WTC11 (cell line): ENCODE data around the gene FRMD6. TPM values are rescaled to one million over a fixed set of nuclear protein-coding genes. Genes with fewer than 3 reads are reported as not detected.

Experiments
- ATAC-seq: fragments of 200-7000 bp; cut with Tn5 transposase; 2 replicates; pipeline ENCODE4 v1.10.0; 2021; ENCODE audit warnings: mild to moderate bottlenecking, moderate library complexity
- CTCF ChIA-PET: fragments of 300-600 bp; sonication (Branson Sonifier 250); formaldehyde crosslinking; loops from one replicate; lab custom pipeline; 2021; ENCODE audit warnings: antibody characterized with exemption; lab: Charles Lee
- POLR2A ChIA-PET: fragments of 350-600 bp; sonication (Branson Sonifier 250); formaldehyde crosslinking; loops from one replicate; lab custom pipeline; 2021; ENCODE audit warnings: antibody characterized with exemption; lab: Charles Lee
- DNase-seq: peaks from one replicate; pipeline ENCODE4 v3.0.0; 2021; ENCODE audit warnings: low spot score
- H3K27ac Mint-ChIP-seq: 2 replicates; pipeline ENCODE4 v1.8.0; 2021; ENCODE audit warnings: mixed read lengths
- H3K27me3 Mint-ChIP-seq: 2 replicates; pipeline ENCODE4 v1.8.0; 2021; ENCODE audit warnings: low read depth, mild to moderate bottlenecking, moderate library complexity, mixed read lengths
- H3K36me3 Mint-ChIP-seq: 2 replicates; pipeline ENCODE4 v1.8.0; 2021; ENCODE audit warnings: mixed read lengths
- H3K4me1 Mint-ChIP-seq: 2 replicates; pipeline ENCODE4 v1.8.0; 2022; ENCODE audit warnings: mixed read lengths
- H3K4me3 Mint-ChIP-seq: 2 replicates; pipeline ENCODE4 v1.8.0; 2021; ENCODE audit warnings: mild to moderate bottlenecking, moderate library complexity, mixed read lengths
- H3K9me3 Mint-ChIP-seq: 2 replicates; pipeline ENCODE4 v1.8.0; 2021; ENCODE audit warnings: mixed read lengths
- AR ChIP-seq: fragments of 250-450 bp; sonication (Bioruptor Pico); IDR thresholded peaks from 2 replicates; pipeline ENCODE4 v1.9.0; 2021; ENCODE audit warnings: mild to moderate bottlenecking
- ARID4B ChIP-seq: sonication (generic); formaldehyde crosslinking; IDR thresholded peaks from 2 replicates; pipeline ENCODE4 v1.8.0; 2023; ENCODE audit warnings: missing genetic modification reagents, mild to moderate bottlenecking, borderline replicate concordance
- ATF3 ChIP-seq: sonication (generic); formaldehyde crosslinking; conservative IDR thresholded peaks from 2 replicates; pipeline ENCODE4 v1.8.1; 2022; ENCODE audit warnings: mild to moderate bottlenecking, missing genetic modification reagents
- EMX1 ChIP-seq: fragments of 250-450 bp; sonication (Bioruptor Pico); IDR thresholded peaks from 2 replicates; pipeline ENCODE4 v1.8.0; 2021; ENCODE audit warnings: mild to moderate bottlenecking
- FOXK1 ChIP-seq: sonication (generic); formaldehyde crosslinking; IDR thresholded peaks from 2 replicates; pipeline ENCODE4 v1.8.0; 2022; ENCODE audit warnings: mild to moderate bottlenecking, moderate library complexity, missing genetic modification reagents
- GRHL2 ChIP-seq: fragments of 250-450 bp; sonication (Bioruptor Pico); IDR thresholded peaks from 2 replicates; pipeline ENCODE4 v1.8.0; 2022; ENCODE audit warnings: mild to moderate bottlenecking, moderate library complexity; ENCODE audit not compliant: insufficient replicate concordance, severe bottlenecking
- IRF1 ChIP-seq: sonication (generic); formaldehyde crosslinking; IDR thresholded peaks from 2 replicates; pipeline ENCODE4 v1.8.0; 2023; ENCODE audit warnings: missing genetic modification reagents
- MXD4 ChIP-seq: fragments of 250-450 bp; sonication (Bioruptor Pico); IDR thresholded peaks from 2 replicates; pipeline ENCODE4 v1.8.0; 2021; ENCODE audit warnings: mild to moderate bottlenecking, moderate library complexity, borderline replicate concordance
- NFE2L1 ChIP-seq: sonication (generic); formaldehyde crosslinking; IDR thresholded peaks from 2 replicates; pipeline ENCODE4 v1.8.1; 2023; ENCODE audit warnings: missing genetic modification reagents
- PRDM15 ChIP-seq: sonication (generic); formaldehyde crosslinking; IDR thresholded peaks from 2 replicates; pipeline ENCODE4 v1.8.0; 2022; ENCODE audit warnings: missing genetic modification reagents
- SMAD4 ChIP-seq: sonication (generic); formaldehyde crosslinking; IDR thresholded peaks from 2 replicates; pipeline ENCODE4 v1.8.0; 2022; ENCODE audit warnings: mild to moderate bottlenecking, missing genetic modification reagents
- USF2 ChIP-seq: sonication (generic); formaldehyde crosslinking; IDR thresholded peaks from 2 replicates; pipeline ENCODE4 v1.8.1; 2023; ENCODE audit warnings: mild to moderate bottlenecking, missing genetic modification reagents, moderate library complexity
- ZNF281 ChIP-seq: sonication (generic); formaldehyde crosslinking; IDR thresholded peaks from 2 replicates; pipeline ENCODE4 v1.8.0; 2023; ENCODE audit warnings: mild to moderate bottlenecking, missing genetic modification reagents
- total RNA-seq: library from RNA; stranded (reverse); gene quantifications from 3 replicates; pipeline ENCODE4 v1.2.3, GENCODE V29; 2021

FRMD6 gene
- total RNA-seq, 1 experiment from 2014 or later, result 21.8 TPM

- no peaks in the 10 kb centered on the region for H3K27me3 Mint-ChIP-seq
- H3K4me3 Mint-ChIP-seq, result no peak overlapping the region
- CTCF ChIA-PET, result no interaction called here
- no peak for DNase-seq
- H3K36me3 Mint-ChIP-seq, result peaks cover 16% of the 10 kb centered on the region
- H3K27ac Mint-ChIP-seq, result no peak overlapping the region
- TF ChIP-seq FOXK1 (CRISPR knock-in tag) (no peak), EMX1 (no peak), GRHL2 (CRISPR knock-in tag) (no peak), MXD4 (no peak), AR (CRISPR knock-in tag) (no peak), USF2 (no peak)
- POLR2A ChIA-PET, result no interaction called here
- peaks cover 5% of the 10 kb centered on the region for H3K4me1 Mint-ChIP-seq
- no peaks in the 10 kb centered on the region for H3K9me3 Mint-ChIP-seq
- no peak for ATAC-seq
Observed at GRCh38 chr14:51730684-51731083, 79.0 kb downstream of the FRMD6 start.

GRCh38 chr14:51732494-51733112, 80.9 kb downstream of the FRMD6 start:
- peaks cover 9% of the 10 kb centered on the region for H3K36me3 Mint-ChIP-seq
- ATAC-seq (no peak), DNase-seq (no peak)
- H3K9me3 Mint-ChIP-seq, result no peaks in the 10 kb centered on the region
- no peak overlapping the region for H3K27ac Mint-ChIP-seq
- no peaks in the 10 kb centered on the region for H3K4me1 Mint-ChIP-seq
- ChIA-PET POLR2A (no interaction called here), CTCF (interaction anchor here (0.9 to 2.1 kb wide), 2 partner anchors 18 to 449 kb away, joined by 3 to 6 read pairs; no protein-coding TSS in a partner anchor)
- TF ChIP-seq IRF1 (CRISPR knock-in tag) (no peak), ARID4B (no peak), ATF3 (CRISPR knock-in tag) (no peak), PRDM15 (CRISPR knock-in tag) (no peak), SMAD4 (CRISPR knock-in tag) (no peak), NFE2L1 (CRISPR knock-in tag) (no peak), ZNF281 (CRISPR knock-in tag) (no peak)
- H3K27me3 Mint-ChIP-seq, result no peaks in the 10 kb centered on the region
- no peak overlapping the region for H3K4me3 Mint-ChIP-seq
